ENCODE data around the gene DTNA. TPM values are rescaled to one million over a fixed set of nuclear protein-coding genes. Genes with fewer than 3 reads are reported as not detected.
"Not testable (repeated sequence)": the region's sequence is repeated elsewhere in the genome, so short reads cannot be mapped to it uniquely, and the experiment has no call there.

DTNA gene
- total RNA-seq, 1 experiment from 2014 or later: 7.8 TPM

GRCh38 chr18:34730774-34731173, 20.7 kb downstream of the DTNA start:
- BruUV-seq (replicated peaks): no TSS peak
- ChIA-PET POLR2A (ENCODE audit: unreplicated experiment) (no interaction called here), CTCF (no interaction called here)
- H3K9me2 ChIP-seq (replicated peaks; ENCODE audit: low read length): no peaks in the 10 kb centered on the region
- H3K4me2 ChIP-seq (ENCODE audit: low read length): no peak overlapping the region
- H3K4me3 ChIP-seq (ENCODE audit: low read length): no peak overlapping the region
- no peaks in the 10 kb centered on the region for H3K36me3 ChIP-seq (ENCODE audit: low read depth, low read length)
- no peak overlapping the region for H2AFZ ChIP-seq (ENCODE audit: low read length)
- no peaks in the 10 kb centered on the region for H4K20me1 ChIP-seq (ENCODE audit: low read length)
- DNase-seq: no peak
- no peaks in the 10 kb centered on the region for H3K79me2 ChIP-seq (ENCODE audit: low read length)
- no peaks in the 10 kb centered on the region for H3K27me3 ChIP-seq (ENCODE audit: low read length)
- no peak for ATAC-seq
- no peaks in the 10 kb centered on the region for H3F3A ChIP-seq (ENCODE audit: low read length, unreplicated experiment)
- no peak overlapping the region for H3K9ac ChIP-seq (ENCODE audit: low read length)
- intact Hi-C loops (cut with micrococcal nuclease): no loop called here
- no peaks in the 10 kb centered on the region for H3K4me1 ChIP-seq (ENCODE audit: insufficient read depth, low read length)
- no peaks in the 10 kb centered on the region for H3K9me3 ChIP-seq (ENCODE audit: low read length)
- no peak overlapping the region for H3K27ac ChIP-seq (ENCODE audit: low read length)
- TF ChIP-seq CTCF (conservative IDR thresholded peaks at IDR 0.05; ENCODE audit: low read depth, low read length) (no peak), EZH2phosphoT487 (IDR thresholded peaks at IDR 0.05; ENCODE audit: borderline replicate concordance, low read length) (no peak), EZH2 (IDR thresholded peaks at IDR 0.05; ENCODE audit: low read length, unreplicated experiment) (no peak)

DNA sequence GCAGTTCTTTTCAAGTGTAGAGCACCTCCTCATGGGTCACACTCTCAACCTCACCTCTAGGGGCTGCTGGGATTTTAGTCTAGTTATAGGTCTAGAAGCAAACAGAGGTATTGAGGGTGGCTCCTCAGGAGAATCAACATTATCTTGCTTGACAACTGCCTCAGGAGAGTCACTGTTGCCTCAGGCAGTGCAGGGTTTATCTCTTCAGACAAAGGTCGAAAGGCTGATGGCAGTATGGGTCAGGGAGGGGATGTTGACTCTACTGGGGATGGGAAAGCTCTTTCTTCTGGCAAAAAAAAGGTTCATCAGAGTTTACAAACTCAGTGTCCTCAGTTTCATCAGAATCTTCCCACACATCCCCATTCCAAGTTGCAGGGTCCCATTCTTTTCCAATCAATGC, 24.0 kb downstream of the DTNA start:
- Histone ChIP-seq H3K9me2 (replicated peaks; ENCODE audit: low read length) (no peaks in the 10 kb centered on the region), H2AFZ (ENCODE audit: low read length) (no peak overlapping the region), H3K4me1 (ENCODE audit: insufficient read depth, low read length) (no peaks in the 10 kb centered on the region), H4K20me1 (ENCODE audit: low read length) (no peaks in the 10 kb centered on the region), H3K79me2 (ENCODE audit: low read length) (no peaks in the 10 kb centered on the region), H3K27me3 (ENCODE audit: low read length) (no peaks in the 10 kb centered on the region), H3K4me3 (ENCODE audit: low read length) (no peak overlapping the region), H3K36me3 (ENCODE audit: low read depth, low read length) (no peaks in the 10 kb centered on the region), H3K27ac (ENCODE audit: low read length) (no peak overlapping the region), H3K9ac (ENCODE audit: low read length) (no peak overlapping the region), H3K4me2 (ENCODE audit: low read length) (no peak overlapping the region), H3K9me3 (ENCODE audit: low read length) (no peaks in the 10 kb centered on the region), H3F3A (ENCODE audit: low read length, unreplicated experiment) (no peaks in the 10 kb centered on the region)
- DNase-seq: no peak
- no peak for ATAC-seq
- POLR2A ChIA-PET (ENCODE audit: unreplicated experiment): no interaction called here
- intact Hi-C loops (cut with micrococcal nuclease): no loop called here
- BruUV-seq (replicated peaks): no TSS peak
- TF ChIP-seq EZH2 (IDR thresholded peaks at IDR 0.05; ENCODE audit: low read length, unreplicated experiment) (no peak), EZH2phosphoT487 (IDR thresholded peaks at IDR 0.05; ENCODE audit: borderline replicate concordance, low read length) (no peak), CTCF (conservative IDR thresholded peaks at IDR 0.05; ENCODE audit: low read depth, low read length) (no peak)
- CTCF ChIA-PET: no interaction called here

DNA sequence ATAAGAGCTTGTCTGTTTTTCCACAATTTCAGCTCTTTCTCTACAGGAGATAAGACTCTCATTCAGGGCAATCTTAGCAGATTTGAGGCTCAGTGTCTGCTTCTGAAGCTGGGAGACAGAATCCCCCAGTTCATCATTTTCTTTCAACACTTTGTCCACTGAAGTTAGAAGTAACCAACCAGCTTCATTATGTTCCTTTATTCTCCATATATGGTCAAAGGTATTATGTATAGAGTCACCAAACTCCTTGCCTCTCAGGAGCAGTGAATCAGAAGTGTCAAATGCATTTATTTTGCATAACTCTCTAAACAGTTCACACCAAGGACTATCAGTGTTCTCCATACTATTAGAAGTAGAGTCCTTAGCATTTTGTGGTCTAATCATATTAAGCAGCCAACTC, 24.4 kb downstream of the DTNA start:
- DNase-seq; H3F3A ChIP-seq (ENCODE audit: low read length, unreplicated experiment); intact Hi-C loops (cut with micrococcal nuclease); H3K9me2 ChIP-seq (replicated peaks; ENCODE audit: low read length); BruUV-seq (replicated peaks); H3K4me2 ChIP-seq (ENCODE audit: low read length); H3K27ac ChIP-seq (ENCODE audit: low read length); H3K9ac ChIP-seq (ENCODE audit: low read length); H3K4me1 ChIP-seq (ENCODE audit: insufficient read depth, low read length); ATAC-seq; H3K36me3 ChIP-seq (ENCODE audit: low read depth, low read length); H3K27me3 ChIP-seq (ENCODE audit: low read length); H3K9me3 ChIP-seq (ENCODE audit: low read length); H3K4me3 ChIP-seq (ENCODE audit: low read length); H2AFZ ChIP-seq (ENCODE audit: low read length); H3K79me2 ChIP-seq (ENCODE audit: low read length); CTCF ChIA-PET; POLR2A ChIA-PET (ENCODE audit: unreplicated experiment); H4K20me1 ChIP-seq (ENCODE audit: low read length): not testable (repeated sequence)

Measured in PC-3 (cell line).